A673 (cell line): ENCODE measurements around the gene CFAP65. TPM values are rescaled to one million over a fixed set of nuclear protein-coding genes. Genes with fewer than 3 reads are reported as not detected.

Experiments used
- BruUV-seq: library from RNA; stranded (reverse); fragments of 400-500 nt; replicated peaks from 2 replicates; lab custom pipeline; 2021; lab: Mats Ljungman, UMichigan
- CTCF ChIA-PET: fragments of 300-600 bp; sonication (Branson Sonifier 250); formaldehyde crosslinking; loops from one replicate; lab custom pipeline; 2022; ENCODE audit warnings: antibody characterized with exemption; lab: Charles Lee
- POLR2A ChIA-PET: fragments of 300-600 bp; sonication (Branson Sonifier 250); formaldehyde crosslinking; loops from one replicate; lab custom pipeline; 2022; ENCODE audit warnings: antibody characterized with exemption; ENCODE audit not compliant: low non-redundant PET; lab: Charles Lee
- DNase-seq: peaks from one replicate; pipeline ENCODE4 v3.0.0-alpha.2; 2015; ENCODE audit warnings: low spot score
- H3K27ac ChIP-seq: fragments of 200-600 bp; sonication (generic); 2 replicates; pipeline ENCODE4 v1.5.1; 2016; ENCODE audit warnings: mixed run types, low read depth, mild to moderate bottlenecking, mixed read lengths, antibody characterized with exemption, low read length; ENCODE audit not compliant: poor library complexity, severe bottlenecking
- H3K27me3 ChIP-seq: fragments of 200-600 bp; sonication (generic); replicated peaks from 2 replicates; pipeline ENCODE4 v1.6.1; 2017; ENCODE audit warnings: mixed run types, low read depth, mild to moderate bottlenecking, mixed read lengths, antibody characterized with exemption, low read length; ENCODE audit not compliant: insufficient read depth, poor library complexity
- H3K36me3 ChIP-seq: fragments of 200-600 bp; sonication (generic); 2 replicates; pipeline ENCODE4 v1.6.1; 2016; ENCODE audit warnings: mixed run types, mild to moderate bottlenecking, mixed read lengths, antibody characterized with exemption, low read length; ENCODE audit not compliant: insufficient read depth, poor library complexity, severe bottlenecking
- H3K4me1 ChIP-seq: fragments of 200-600 bp; sonication (generic); 2 replicates; pipeline ENCODE4 v1.6.1; 2017; ENCODE audit warnings: mixed run types, mild to moderate bottlenecking, mixed read lengths, antibody characterized with exemption, low read length; ENCODE audit not compliant: insufficient read depth, poor library complexity, severe bottlenecking
- H3K4me3 ChIP-seq: fragments of 200-600 bp; sonication (generic); 2 replicates; pipeline ENCODE4 v1.5.1; 2016; ENCODE audit warnings: low read depth, mixed run types, mild to moderate bottlenecking, mixed read lengths, low read length; ENCODE audit not compliant: poor library complexity, severe bottlenecking
- H3K9me3 ChIP-seq: fragments of 200-600 bp; sonication (generic); 2 replicates; pipeline ENCODE4 v1.6.1; 2016; ENCODE audit warnings: mixed run types, low read depth, mild to moderate bottlenecking, mixed read lengths, antibody characterized with exemption, low read length; ENCODE audit not compliant: poor library complexity, severe bottlenecking
- CTCF ChIP-seq: fragments of 300-800, 200-600 bp; sonication (generic); conservative IDR thresholded peaks from 2 replicates; pipeline ENCODE4 v1.5.1; 2017; ENCODE audit warnings: low read depth, mild to moderate bottlenecking, antibody characterized with exemption, low read length, moderate library complexity, mixed read lengths
- EZH2 ChIP-seq: fragments of 200-600 bp; sonication (generic); IDR thresholded peaks from 2 replicates; pipeline ENCODE4 v1.6.1; 2017; ENCODE audit warnings: borderline replicate concordance, low read depth, mild to moderate bottlenecking, mixed read lengths, antibody characterized with exemption, low read length; ENCODE audit not compliant: poor library complexity, severe bottlenecking
- intact Hi-C: fragments of 100-400 bp; cut with micrococcal nuclease; formaldehyde crosslinking; loops from one replicate; pipeline ENCODE4 v1.10.0; 2022; ENCODE audit not compliant: unreplicated experiment
- total RNA-seq: library from RNA; stranded (reverse); gene quantifications from 2 replicates; pipeline ENCODE4 v1.2.3, GENCODE V29; 2021

The CFAP65 gene
- total RNA-seq, 1 experiment from 2014 or later: 0.13 TPM

- no TSS peak for BruUV-seq
- no peaks in the 10 kb centered on the region for H3K4me1 ChIP-seq
- no peak for TF ChIP-seq CTCF
- TF ChIP-seq EZH2: no peak
- CTCF ChIA-PET: interaction anchor here (0.6 kb wide), 1 partner anchor 87 kb away, joined by 7 read pairs; no protein-coding TSS in a partner anchor
- intact Hi-C loops: no loop called here
- peaks cover 22% of the 10 kb centered on the region for H3K27me3 ChIP-seq
- H3K4me3 ChIP-seq: no peak overlapping the region
- no peak overlapping the region for H3K27ac ChIP-seq
- H3K36me3 ChIP-seq: no peaks in the 10 kb centered on the region
- H3K9me3 ChIP-seq: no peaks in the 10 kb centered on the region
- no peak for DNase-seq
- POLR2A ChIA-PET: no interaction called here
Observed at GRCh38 chr2:219032051-219032745, 9.1 kb downstream of the CFAP65 start.

DNA sequence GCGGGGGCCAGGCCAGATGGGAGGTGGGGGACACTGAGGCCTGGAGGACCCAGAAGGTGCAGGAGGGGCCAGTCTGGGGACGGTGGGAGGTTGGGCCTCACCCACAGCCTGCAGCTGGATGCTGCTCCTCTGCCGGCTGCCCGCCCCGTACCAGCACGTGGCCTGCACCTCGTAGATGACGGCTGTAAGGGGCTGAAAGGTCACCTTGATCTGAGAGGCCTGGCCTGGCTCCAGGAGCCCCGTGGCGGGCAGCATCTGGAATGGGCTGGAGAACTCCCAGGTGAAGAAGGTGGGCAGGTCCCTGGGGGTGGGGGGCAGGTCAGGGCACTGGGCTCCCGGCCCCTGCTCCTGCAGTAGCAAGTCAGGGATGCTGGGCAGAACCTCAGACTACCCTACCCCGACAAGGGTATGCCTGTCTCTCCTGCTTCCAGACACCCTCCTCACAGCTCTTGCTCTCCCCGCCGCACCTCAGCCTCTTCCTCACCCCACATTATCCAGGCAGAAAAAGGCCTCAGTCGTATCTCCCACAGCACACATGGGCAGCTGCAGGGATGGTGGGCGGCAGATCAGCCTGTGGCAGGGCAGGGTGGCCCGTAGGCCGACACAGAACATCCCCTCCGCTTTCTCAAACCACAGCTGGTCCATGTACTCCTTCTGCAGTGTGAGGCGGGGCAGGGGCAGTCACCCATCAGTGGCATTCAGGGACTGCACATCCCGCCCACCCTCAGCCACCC is 10.1 kb downstream of the CFAP65 start:
- no peaks in the 10 kb centered on the region for H3K9me3 ChIP-seq
- no TSS peak for BruUV-seq
- no peak overlapping the region for H3K27ac ChIP-seq
- no peak for TF ChIP-seq EZH2
- no peak for TF ChIP-seq CTCF
- DNase-seq: no peak
- no peak overlapping the region for H3K4me3 ChIP-seq
- CTCF ChIA-PET: interaction anchor here (1.6 to 2.2 kb wide), 2 partner anchors 35 to 123 kb away, joined by 6 to 58 read pairs; no protein-coding TSS in a partner anchor
- intact Hi-C loops: no loop called here
- POLR2A ChIA-PET: no interaction called here
- H3K36me3 ChIP-seq: no peaks in the 10 kb centered on the region
- H3K4me1 ChIP-seq: no peaks in the 10 kb centered on the region
- H3K27me3 ChIP-seq: peaks cover 22% of the 10 kb centered on the region

- Histone ChIP-seq H3K4me3 (no peak overlapping the region), H3K9me3 (no peaks in the 10 kb centered on the region), H3K36me3 (no peaks in the 10 kb centered on the region), H3K4me1 (no peaks in the 10 kb centered on the region), H3K27me3 (peaks cover 22% of the 10 kb centered on the region), H3K27ac (no peak overlapping the region)
- BruUV-seq: no TSS peak
- intact Hi-C loops: no loop called here
- ChIA-PET POLR2A (no interaction called here), CTCF (interaction anchor here (0.5 to 2.2 kb wide), 17 partner anchors 10 to 183 kb away, joined by 3 to 58 read pairs (median 5); no protein-coding TSS in a partner anchor)
- no peak for DNase-seq
- TF ChIP-seq CTCF: no peak
- TF ChIP-seq EZH2: no peak
Observed at GRCh38 chr2:219030177-219030940, 11.0 kb downstream of the CFAP65 start.
